Activated T-cell treated with anti-CD3 and anti-CD28 coated beads, Interleukin-2, amount 50 U/mL, for 4 hours (primary cell): ENCODE results near the gene TOMM20. TPM values are rescaled to one million over a fixed set of nuclear protein-coding genes. Genes with fewer than 3 reads are reported as not detected.

Source experiments
- ATAC-seq, 2 donors: fragments of 200-7000 bp; cut with Tn5 transposase; one replicate each; pipeline ENCODE4 v1.10.0; 2021
- DNase-seq: peaks from one replicate; pipeline ENCODE4 v3.0.0-alpha.2; 2020
- H3K27me3 Mint-ChIP-seq: one replicate; pipeline ENCODE4 v1.8.0; 2021; ENCODE audit warnings: low read depth, mixed read lengths
- H3K36me3 Mint-ChIP-seq: one replicate; pipeline ENCODE4 v1.8.0; 2022; ENCODE audit warnings: mixed read lengths; ENCODE audit not compliant: insufficient read depth
- H3K4me1 Mint-ChIP-seq: one replicate; pipeline ENCODE4 v1.8.0; 2021; ENCODE audit warnings: low read depth, mixed read lengths
- H3K4me3 Mint-ChIP-seq: one replicate; pipeline ENCODE4 v1.8.0; 2021; ENCODE audit warnings: mild to moderate bottlenecking, moderate library complexity, mixed read lengths
- H3K9me3 Mint-ChIP-seq: one replicate; pipeline ENCODE4 v1.8.0; 2021; ENCODE audit warnings: mixed read lengths
- total RNA-seq, 3 donors: library from RNA; stranded (reverse); gene quantifications; one replicate each; pipeline ENCODE4 v1.2.1, GENCODE V29; 2021

The TOMM20 gene
- total RNA-seq, 3 donors from 2014 or later = 154 to 173 (median 172) TPM

DNA sequence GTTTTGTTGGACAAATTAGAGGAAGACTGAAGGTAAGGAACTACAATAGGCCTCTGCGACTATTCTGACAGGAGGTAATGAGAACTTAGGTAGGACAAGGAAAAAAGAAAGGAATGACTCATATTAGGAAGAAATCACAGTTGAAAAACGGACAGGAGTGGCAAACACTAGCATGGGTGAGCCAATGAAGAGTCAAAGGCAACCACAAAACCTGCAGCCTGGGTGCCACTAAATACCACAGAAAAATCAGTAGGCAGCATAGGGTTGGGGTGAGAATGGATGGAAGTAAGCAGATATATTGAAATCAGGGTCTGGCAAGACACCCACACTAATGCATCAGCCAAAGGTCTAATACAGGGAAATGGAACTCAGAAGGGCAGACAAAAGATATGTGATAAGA lies 22.4 kb upstream of the TOMM20 start:
- Mint-ChIP-seq H3K4me3 (no peak overlapping the region), H3K36me3 (peaks cover 42% of the 10 kb centered on the region)

DNA sequence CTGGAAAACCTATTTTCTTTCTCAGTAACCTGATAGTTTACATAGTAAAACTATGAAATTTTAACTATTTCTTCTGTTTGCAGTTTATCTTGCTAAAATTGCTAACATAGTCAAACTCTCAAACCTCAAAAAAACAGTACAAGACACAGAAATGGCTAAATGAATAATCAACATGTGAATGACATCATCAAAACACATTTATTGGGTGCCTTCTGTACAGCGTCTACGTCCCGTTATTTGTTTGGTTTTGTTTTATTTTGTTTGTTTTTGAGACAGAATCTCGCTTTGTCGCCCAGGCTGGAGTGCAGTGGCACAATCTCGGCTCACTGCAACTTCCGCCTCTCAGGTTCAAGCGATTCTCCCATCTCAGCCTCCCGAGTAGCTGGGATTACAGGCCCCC lies 21.2 kb upstream of the TOMM20 start:
- Mint-ChIP-seq H3K9me3 (no peaks in the 10 kb centered on the region), H3K27me3 (no peaks in the 10 kb centered on the region), H3K4me1 (peaks cover 29% of the 10 kb centered on the region), H3K36me3 (peaks cover 46% of the 10 kb centered on the region), H3K4me3 (no peak overlapping the region)
- ATAC-seq = no peak
- DNase-seq = no peak

More for the DNA sequence above, 22.4 kb upstream of the TOMM20 start:
- no peaks in the 10 kb centered on the region for H3K9me3 Mint-ChIP-seq
- no peaks in the 10 kb centered on the region for H3K27me3 Mint-ChIP-seq
- ATAC-seq (no peak), DNase-seq (no peak)
- H3K4me1 Mint-ChIP-seq = peaks cover 30% of the 10 kb centered on the region

DNA sequence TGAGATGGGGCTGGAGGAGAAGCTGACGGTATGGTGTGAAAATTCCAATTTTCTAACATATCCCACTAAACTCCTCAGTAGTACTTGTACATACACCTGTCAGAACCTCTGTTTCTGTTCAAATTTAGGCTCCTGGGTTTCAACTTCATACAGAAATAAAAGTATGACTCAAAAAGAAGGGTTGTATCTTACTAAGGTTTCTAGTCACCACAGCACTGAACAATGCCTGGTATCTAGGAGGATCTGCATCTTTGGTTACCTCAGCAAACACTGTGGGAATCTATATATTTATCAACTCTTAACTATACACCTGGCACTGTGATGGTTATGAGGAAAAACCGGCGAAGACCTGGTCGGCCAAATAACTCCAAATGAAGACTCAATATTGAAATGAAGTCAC lies 18.6 kb upstream of the TOMM20 start:
- Mint-ChIP-seq H3K9me3 (no peaks in the 10 kb centered on the region), H3K4me3 (no peak overlapping the region), H3K36me3 (peaks cover 30% of the 10 kb centered on the region), H3K27me3 (no peaks in the 10 kb centered on the region), H3K4me1 (peaks cover 15% of the 10 kb centered on the region)
- ATAC-seq = peak; percentile 58 to 62
- no peak for DNase-seq

DNA sequence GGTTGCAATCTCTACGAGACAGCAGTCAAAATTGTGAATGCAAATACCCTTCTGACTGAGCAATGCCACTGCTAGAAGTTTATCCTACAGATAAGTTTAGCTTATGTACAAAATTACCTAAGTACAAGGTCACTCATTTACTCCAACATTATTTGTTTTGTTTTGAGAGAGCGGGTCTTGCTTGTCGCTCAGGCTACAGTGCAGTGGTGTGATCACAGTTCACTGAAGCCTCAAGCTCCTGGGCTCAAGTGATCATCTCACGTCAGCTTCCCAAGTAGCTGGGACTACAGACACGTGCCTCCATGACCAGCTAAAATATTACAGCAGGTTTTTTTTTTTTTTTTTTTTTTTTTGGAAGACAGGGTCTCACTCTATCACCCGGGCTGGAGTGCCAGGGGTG lies 17.0 kb upstream of the TOMM20 start:
- H3K9me3 Mint-ChIP-seq = no peaks in the 10 kb centered on the region
- ATAC-seq (no peak), DNase-seq (no peak)
- no peaks in the 10 kb centered on the region for H3K27me3 Mint-ChIP-seq
- H3K36me3 Mint-ChIP-seq = peaks cover 26% of the 10 kb centered on the region
- peaks cover 5% of the 10 kb centered on the region for H3K4me1 Mint-ChIP-seq
- no peak overlapping the region for H3K4me3 Mint-ChIP-seq

DNA sequence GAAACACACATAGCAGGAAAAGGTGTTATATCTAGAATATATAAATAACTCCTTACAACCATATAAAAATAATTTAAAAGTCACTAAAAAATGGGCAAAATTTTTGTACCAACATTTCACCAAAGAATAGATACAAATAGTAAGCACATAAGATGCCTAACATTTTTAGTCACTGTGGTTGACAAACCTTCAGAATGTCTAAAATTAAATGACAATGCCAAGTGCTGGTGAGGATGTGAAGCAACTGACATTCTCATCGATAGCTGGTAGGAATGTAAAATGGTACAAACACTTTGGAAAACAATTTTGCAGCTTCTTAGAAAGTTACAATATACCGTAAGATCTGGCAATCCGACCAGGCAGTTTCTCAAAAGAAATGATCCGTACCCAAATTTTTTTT lies 14.4 kb upstream of the TOMM20 start:
- H3K27me3 Mint-ChIP-seq = no peaks in the 10 kb centered on the region
- no peak overlapping the region for H3K4me3 Mint-ChIP-seq
- peaks cover 34% of the 10 kb centered on the region for H3K36me3 Mint-ChIP-seq
- ATAC-seq (no peak), DNase-seq (no peak)
- no peaks in the 10 kb centered on the region for H3K9me3 Mint-ChIP-seq
- H3K4me1 Mint-ChIP-seq = peaks cover 12% of the 10 kb centered on the region

DNA sequence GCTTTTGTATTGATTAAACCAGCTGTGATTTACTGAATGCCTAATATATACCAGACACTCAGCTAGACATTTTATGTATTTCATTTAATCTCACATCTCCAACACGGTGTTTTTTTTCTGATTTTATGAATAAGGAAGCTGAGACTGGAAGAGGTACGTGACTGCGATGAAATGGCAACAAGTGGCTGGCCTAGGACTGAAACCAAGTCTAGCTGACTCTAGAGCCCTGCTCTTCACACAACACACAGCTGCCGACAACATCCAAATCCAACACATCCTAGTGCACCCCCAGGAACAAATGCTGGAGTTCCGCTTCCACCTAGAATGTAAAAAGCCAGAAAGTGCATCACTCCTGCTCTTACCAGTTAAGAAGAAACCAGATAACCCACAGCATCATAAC lies 10.7 kb upstream of the TOMM20 start:
- Mint-ChIP-seq H3K36me3 (peaks cover 52% of the 10 kb centered on the region), H3K27me3 (no peaks in the 10 kb centered on the region), H3K9me3 (no peaks in the 10 kb centered on the region), H3K4me1 (peaks cover 12% of the 10 kb centered on the region), H3K4me3 (no peak overlapping the region)
- DNase-seq (no peak), ATAC-seq (no peak)

DNA sequence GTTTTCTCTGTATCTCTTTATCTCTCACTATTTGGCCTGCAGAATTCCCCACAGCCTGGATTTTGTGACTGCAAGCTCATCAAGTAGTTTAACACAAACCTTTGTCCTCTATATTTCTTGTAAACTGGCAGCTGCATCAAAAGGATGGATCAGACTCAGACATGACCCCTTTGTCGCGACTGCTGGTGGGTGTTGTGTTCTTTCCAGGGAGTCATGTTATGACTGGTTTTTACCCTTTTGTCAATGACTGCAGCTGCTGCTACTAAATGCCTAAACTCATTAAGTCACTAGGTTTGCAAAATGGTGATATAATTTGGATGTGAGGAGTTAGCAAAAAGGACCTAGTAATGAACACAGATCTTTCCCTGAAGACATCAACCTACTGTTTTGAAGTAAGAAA lies 10.2 kb upstream of the TOMM20 start:
- Mint-ChIP-seq H3K4me3 (no peak overlapping the region), H3K4me1 (peaks cover 12% of the 10 kb centered on the region), H3K9me3 (no peaks in the 10 kb centered on the region), H3K27me3 (no peaks in the 10 kb centered on the region), H3K36me3 (peaks cover 52% of the 10 kb centered on the region)
- DNase-seq = no peak
- peak; percentile 81 to 85 for ATAC-seq

DNA sequence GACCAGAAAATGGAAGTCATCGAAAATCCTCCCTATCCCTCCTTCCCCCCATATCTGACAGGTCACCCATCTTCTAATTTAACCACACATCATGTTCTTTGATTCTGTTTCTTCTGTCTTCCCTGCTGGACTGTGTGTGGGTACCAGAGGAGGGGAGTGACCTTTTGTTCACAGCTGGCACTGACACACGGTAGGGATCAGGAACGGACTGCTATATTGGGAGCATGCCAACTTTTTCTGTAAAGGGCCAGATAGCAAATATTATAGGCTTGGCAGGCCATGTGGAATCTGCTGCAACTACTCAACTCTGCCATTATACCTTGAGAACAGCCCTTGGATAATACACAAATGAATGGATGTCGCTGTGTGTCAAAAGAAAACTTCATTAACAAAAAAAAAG lies 7.5 kb upstream of the TOMM20 start:
- H3K4me1 Mint-ChIP-seq = peaks cover 12% of the 10 kb centered on the region
- H3K4me3 Mint-ChIP-seq = no peak overlapping the region
- peaks cover 44% of the 10 kb centered on the region for H3K36me3 Mint-ChIP-seq
- ATAC-seq (no peak), DNase-seq (no peak)
- H3K27me3 Mint-ChIP-seq = no peaks in the 10 kb centered on the region
- no peaks in the 10 kb centered on the region for H3K9me3 Mint-ChIP-seq

DNA sequence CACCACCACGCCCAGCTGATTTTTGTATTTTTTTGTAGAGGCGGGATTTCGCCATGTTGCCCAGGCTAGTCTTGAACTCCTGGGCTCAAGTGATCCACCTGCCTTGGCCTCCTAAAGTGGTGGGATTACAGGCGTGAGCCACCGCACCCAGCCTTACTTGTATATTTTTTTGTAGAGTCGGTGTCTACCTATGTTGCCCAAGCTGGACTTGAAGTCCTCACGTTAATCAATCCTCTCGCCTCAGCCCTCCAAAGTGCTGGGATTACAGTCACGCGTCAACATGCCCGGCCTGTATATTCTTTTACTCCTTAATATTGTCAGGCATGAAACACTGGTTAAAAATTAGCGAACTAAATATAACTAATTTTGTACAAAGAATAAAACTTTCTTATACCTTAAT lies 5.5 kb upstream of the TOMM20 start:
- ATAC-seq (no peak), DNase-seq (no peak)
- Mint-ChIP-seq H3K4me1 (peaks cover 9% of the 10 kb centered on the region), H3K27me3 (no peaks in the 10 kb centered on the region), H3K9me3 (no peaks in the 10 kb centered on the region), H3K36me3 (peaks cover 37% of the 10 kb centered on the region), H3K4me3 (no peak overlapping the region)

DNA sequence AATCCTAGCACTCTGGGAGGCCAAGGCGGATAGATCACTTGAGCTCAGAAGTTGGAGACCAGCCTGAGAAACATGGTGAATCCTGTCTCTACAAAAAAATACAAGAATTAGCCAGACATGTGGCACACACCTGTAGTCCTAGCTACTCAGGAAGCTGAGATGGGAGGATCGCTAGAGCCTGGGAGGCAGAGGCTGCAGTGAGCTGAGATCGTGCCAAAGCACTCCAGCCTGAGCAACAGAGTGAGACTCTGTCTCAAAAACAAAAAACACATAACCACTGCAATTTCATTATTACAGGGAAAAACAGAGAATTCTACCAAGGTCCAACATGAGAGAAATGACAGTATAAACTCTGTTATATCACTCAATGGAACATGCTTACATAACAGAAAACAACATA lies 4.4 kb upstream of the TOMM20 start:
- Mint-ChIP-seq H3K4me3 (no peak overlapping the region), H3K4me1 (peaks cover 4% of the 10 kb centered on the region), H3K27me3 (no peaks in the 10 kb centered on the region), H3K36me3 (peaks cover 30% of the 10 kb centered on the region), H3K9me3 (no peaks in the 10 kb centered on the region)
- no peak for DNase-seq
- no peak for ATAC-seq

DNA sequence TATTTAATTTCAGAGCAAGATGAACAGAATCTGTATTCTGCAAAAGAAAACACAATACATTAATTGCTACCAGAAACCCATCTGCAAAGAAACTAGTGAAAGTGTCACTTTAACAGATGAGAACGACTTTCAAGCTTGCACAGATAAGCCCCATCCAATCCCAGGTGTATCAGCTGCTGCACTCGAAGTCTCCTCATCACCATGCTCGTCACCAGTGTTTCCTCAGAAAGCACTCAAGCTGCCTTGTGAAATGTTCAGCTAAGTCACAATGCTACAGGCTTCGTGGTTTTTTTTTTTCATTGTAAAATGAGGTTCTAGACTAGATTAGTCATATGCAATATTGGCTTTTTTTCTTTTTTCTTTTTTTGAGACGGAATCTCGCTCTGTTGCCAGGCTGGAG lies 3.3 kb upstream of the TOMM20 start:
- Mint-ChIP-seq H3K36me3 (peaks cover 27% of the 10 kb centered on the region), H3K4me1 (peaks cover 5% of the 10 kb centered on the region), H3K9me3 (no peaks in the 10 kb centered on the region), H3K27me3 (no peaks in the 10 kb centered on the region), H3K4me3 (no peak overlapping the region)
- DNase-seq = no peak
- no peak for ATAC-seq

DNA sequence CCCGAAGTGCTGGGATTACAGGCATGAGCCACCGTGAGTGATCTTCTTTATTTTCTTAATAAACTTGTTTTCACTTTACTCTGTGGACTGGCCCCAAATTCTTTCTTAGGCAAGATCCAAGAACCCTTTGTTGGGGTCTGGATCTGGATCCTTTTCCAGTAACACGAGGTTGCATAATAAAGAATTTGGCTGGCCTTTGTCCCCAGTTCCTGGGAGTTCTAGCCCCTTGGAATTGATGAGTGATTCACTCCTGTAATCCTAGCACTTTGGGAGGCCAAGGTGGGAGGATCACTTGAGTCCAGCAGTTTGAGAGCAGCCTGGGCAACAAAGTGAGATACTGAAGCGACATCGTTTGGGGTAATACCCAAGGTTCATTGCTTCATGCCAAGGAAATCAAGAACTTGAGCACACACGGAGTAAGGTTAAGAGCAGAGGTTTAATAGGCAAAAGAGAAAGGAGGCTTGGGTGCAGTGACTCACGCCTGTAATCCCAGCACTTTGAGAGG lies 2.2 kb upstream of the TOMM20 start:
- DNase-seq (no peak), ATAC-seq (no peak)
- no peaks in the 10 kb centered on the region for H3K9me3 Mint-ChIP-seq
- H3K36me3 Mint-ChIP-seq = peaks cover 20% of the 10 kb centered on the region
- no peak overlapping the region for H3K4me3 Mint-ChIP-seq
- H3K27me3 Mint-ChIP-seq = no peaks in the 10 kb centered on the region
- peaks cover 16% of the 10 kb centered on the region for H3K4me1 Mint-ChIP-seq

DNA sequence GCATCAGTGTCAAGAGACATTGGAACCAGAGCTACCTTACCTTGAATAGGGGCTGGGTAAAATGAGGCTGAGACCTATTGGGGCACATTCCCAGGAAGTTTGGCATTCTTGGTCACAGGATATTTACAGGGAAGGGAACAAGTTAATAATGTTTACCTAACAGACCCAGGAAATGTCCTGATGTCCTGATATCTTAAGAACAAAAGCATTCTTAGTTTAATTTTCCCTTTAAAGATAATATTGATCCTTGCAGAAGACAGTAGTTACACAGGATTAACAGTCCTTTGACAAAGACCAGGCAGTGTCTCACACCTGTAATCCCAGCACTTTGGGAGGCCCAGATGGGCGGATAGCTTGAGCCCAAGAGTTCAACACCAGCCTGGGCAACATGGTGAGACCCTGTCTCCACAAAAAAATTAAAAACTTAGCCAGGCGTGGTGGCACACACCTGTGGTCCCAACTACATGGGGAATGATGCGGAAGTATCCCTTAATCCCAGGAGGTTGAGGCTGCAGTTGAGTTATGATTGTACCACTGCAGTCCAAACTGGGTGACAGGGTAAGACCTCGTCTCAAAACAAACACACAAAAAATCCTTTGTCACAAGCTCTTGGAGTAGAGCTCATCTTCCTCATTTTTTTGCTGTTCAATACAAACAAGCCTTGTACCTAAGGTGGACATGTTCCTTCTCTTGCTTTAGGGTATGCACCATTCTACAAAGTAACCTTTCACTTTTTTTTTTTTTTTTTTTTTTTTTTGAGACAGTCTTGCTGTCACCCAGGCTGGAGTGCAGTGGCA lies 1.3 kb upstream of the TOMM20 start:
- ATAC-seq (no peak), DNase-seq (no peak)
- no peak overlapping the region for H3K4me3 Mint-ChIP-seq
- H3K27me3 Mint-ChIP-seq = no peaks in the 10 kb centered on the region
- peaks cover 22% of the 10 kb centered on the region for H3K4me1 Mint-ChIP-seq
- no peaks in the 10 kb centered on the region for H3K9me3 Mint-ChIP-seq
- H3K36me3 Mint-ChIP-seq = peaks cover 14% of the 10 kb centered on the region

DNA sequence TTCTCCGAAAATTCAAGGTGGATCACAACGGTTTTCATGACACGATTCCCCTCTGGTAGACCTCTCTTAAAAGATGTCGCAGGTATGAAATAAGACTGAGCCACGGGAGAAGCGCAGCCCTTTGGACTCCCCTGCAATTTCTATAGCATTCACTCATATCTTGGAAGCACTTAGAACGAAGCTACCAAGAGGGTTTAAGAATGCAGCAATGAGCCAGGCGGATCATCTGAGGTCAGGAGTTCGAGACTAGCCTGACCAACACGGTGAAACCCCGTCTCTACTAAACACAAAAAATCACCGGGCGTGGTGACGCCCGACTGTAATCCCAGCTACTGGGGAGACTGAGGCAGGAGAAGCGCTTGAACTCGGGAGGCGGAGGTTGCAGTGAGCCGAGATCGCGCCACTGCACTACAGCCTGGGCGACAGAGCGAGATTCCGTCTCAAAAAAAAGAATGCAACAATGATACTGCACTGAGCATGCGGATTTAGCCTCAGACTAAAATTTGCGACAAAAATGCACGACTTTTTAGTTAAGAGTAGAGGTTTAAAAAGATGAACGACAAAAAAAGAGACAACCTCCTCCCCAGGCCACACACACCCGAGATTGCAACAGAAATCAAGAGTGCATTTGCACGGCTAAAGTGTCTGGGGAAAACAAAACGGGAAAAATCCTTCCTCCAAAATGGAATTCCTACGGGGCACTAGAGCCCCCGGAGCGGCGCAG lies 743 bp downstream of the TOMM20 start:
- no peak for DNase-seq
- no peaks in the 10 kb centered on the region for H3K9me3 Mint-ChIP-seq
- ATAC-seq = no peak
- peaks cover 37% of the 10 kb centered on the region for H3K4me1 Mint-ChIP-seq
- no peaks in the 10 kb centered on the region for H3K27me3 Mint-ChIP-seq
- H3K36me3 Mint-ChIP-seq = peaks cover 23% of the 10 kb centered on the region
- peak overlapping the region; percentile 93 for H3K4me3 Mint-ChIP-seq

DNA sequence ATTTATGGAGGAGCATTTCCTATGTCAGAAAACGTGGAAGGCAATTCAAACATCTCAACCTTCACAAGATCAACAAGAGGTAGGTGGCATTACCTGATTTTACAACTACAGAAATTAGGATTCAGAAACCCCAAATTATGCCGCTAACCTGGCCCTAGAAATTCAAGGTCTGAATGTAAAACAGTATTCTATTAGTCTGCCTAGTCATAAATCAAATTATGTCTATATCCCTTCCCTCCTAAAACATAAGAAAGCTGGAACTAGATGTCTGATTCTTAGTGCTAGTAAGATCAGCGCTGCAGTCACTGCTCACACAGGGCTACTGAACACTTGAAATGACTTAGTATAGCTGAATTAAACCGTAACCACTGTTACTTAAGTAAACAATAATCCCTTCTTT lies 1.4 kb downstream of the TOMM20 start:
- peaks cover 27% of the 10 kb centered on the region for H3K36me3 Mint-ChIP-seq
- ATAC-seq = no peak

More for the DNA sequence above, 1.4 kb downstream of the TOMM20 start:
- no peaks in the 10 kb centered on the region for H3K9me3 Mint-ChIP-seq
- no peak for DNase-seq
- peak overlapping the region; percentile 93 for H3K4me3 Mint-ChIP-seq
- H3K4me1 Mint-ChIP-seq = peaks cover 42% of the 10 kb centered on the region
- H3K27me3 Mint-ChIP-seq = no peaks in the 10 kb centered on the region
